ENCODE results near the gene GRK5. TPM values are rescaled to one million over a fixed set of nuclear protein-coding genes. Genes with fewer than 3 reads are reported as not detected.
"Not testable (repeated sequence)": the region's sequence is repeated elsewhere in the genome, so short reads cannot be mapped to it uniquely, and the experiment has no call there.

Gene GRK5
- total RNA-seq, 1 donor from 2014 or later: 26.2 TPM

- no peak for DNase-seq
These were observed 67.2 kb downstream of the GRK5 start for GRCh38 chr10:119274519-119275045.

DNA sequence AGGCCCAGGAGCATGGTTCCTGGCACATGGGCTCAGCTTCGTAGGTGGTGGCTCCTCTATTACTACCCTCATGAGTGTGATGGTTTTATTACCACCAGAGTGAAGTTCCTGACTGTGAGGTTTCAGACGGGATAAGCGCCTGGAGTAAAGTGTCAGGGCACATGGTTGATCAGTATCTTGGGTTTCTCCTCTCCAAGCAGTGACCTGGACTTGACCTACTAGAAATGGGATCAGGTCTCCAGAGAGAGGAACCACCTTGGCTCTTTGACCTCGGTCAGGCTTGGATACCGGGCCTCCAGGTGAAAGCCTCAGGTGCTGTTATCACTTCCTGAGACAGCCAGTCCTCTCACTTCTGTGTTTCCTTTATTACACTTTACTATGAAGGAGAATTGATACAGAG lies 67.7 kb downstream of the GRK5 start:
- no peak for DNase-seq

DNA sequence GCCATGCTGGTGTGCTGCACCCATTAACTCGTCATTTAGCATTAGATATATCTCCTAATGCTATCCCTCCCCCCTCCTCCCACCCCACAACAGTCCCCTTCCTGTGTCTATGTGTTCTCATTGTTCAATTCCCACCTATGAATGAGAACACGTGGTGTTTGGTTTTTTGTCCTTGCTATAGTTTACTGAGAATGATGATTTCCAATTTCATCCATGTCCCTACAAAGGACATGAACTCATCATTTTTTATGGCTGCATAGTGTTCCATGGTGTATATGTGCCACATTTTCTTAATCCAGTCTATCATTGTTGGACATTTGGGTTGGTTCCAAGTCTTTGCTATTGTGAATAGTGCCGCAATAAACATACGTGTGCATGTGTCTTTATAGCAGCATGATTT lies 68.8 kb downstream of the GRK5 start:
- not testable (repeated sequence) for DNase-seq

DNA sequence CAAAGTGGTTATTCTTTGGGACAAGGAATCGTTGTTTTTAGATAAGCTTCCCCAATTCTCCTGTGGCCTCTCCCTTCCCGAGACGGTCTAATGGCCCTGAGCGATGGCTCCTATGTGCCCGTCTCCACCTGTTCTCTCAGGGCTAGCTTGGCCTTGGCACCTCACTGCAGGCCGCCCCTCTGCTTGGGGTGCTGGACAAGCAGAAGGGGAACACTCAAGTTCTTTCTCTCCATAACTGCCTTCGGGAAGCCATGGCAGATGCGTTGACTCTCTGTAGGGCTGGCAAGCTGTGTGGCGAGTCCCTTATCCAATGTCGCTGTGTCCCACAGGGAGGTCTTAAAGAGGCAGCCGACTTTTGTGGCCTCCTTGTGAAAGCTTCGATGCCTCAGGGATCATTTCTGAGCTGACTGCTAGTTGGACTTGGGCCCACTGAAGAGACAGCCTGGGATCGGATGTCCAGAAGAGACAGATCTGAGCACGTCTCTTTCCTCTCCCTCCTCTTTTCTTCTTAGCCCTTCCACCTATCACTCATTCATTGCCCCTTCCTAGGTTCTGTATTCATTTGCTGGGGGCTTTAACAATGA lies 70.8 kb downstream of the GRK5 start:
- DNase-seq: no peak

DNA sequence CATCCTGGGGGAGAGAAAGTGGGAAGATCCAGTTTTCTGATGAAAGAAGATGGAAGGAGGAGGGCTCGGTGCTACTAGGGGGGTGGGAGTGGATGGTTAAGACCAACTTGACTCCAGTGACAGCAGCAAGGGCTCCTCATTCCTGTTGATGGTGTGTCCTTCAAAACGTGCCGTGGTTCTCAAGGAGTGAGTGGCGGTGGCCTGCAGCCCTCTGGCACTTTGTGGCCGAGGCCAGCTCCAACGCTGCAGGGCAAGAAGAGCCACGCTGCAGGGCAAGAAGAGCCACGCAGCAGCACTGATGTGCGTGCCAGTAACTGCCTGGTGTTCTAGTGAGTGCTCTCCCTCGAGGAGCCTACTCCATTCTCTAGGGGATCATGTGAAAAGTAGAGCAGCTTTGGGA lies 72.1 kb downstream of the GRK5 start:
- DNase-seq: no peak

GRCh38 chr10:119281581-119282071 lies 74.3 kb downstream of the GRK5 start:
- peak; percentile 94 for DNase-seq

GRCh38 chr10:119282446-119282845 lies 75.1 kb downstream of the GRK5 start:
- no peak for DNase-seq

DNA sequence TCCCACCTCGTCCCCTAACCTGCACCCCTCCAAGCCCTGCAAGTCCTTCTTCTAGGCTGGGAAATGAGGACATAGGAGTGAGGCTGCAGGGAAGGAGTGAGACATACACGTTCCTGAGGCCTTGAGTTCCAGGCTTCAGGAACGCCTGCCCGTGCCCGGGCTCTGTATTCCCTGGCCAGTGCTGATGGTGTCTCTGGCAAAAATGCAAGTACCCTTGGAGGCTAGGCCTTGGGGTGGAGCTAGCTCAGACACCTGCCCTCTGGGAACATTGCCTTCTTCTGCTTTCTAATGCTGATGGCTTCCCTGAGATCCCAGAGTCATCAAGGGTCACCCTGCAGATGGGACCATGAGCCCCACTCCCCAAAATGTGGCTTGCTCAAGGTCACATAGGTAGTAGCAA lies 76.0 kb downstream of the GRK5 start:
- DNase-seq: no peak

GRCh38 chr10:119283818-119284217 lies 76.4 kb downstream of the GRK5 start:
- no peak for DNase-seq

- no peak for DNase-seq
These were observed 77.3 kb downstream of the GRK5 start for GRCh38 chr10:119284679-119285096.

DNA sequence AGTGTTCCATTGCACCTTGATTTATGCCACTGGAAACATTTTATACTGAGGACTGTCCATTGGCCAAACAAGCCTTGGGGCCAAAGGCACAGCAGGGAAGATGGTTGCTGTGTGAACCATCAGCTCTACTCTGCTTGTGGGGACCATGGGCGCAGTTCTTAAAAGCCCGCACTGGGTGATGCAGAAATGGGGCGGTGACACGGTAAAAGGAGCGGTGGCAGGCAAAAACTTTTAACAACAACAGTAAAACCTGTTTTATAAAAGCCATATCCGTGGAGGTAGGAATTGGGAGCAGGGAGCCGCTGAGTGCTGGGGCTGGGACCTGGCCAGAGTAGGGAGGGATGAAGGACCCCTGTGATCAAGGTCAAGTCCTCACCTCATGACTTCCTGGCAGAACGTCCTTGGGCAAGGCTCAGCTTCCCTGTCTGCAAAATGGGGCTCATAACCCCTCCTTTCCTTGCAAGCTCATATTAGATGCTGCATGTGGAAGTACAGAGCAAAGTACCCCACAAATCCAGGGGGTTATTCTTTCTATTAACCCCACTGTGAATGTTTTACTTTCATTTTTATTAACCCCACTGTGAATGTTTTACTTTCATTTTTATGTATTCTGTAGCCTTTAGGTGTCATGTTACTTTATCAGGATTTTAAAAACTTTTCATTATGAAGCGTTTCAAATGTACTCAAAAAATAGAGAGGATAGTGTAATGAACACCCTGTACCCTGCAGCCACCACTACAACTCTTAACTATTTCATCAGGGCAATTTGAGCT lies 78.3 kb downstream of the GRK5 start:
- no peak for DNase-seq

GRCh38 chr10:119286516-119286915 lies 79.1 kb downstream of the GRK5 start:
- DNase-seq: no peak

DNA sequence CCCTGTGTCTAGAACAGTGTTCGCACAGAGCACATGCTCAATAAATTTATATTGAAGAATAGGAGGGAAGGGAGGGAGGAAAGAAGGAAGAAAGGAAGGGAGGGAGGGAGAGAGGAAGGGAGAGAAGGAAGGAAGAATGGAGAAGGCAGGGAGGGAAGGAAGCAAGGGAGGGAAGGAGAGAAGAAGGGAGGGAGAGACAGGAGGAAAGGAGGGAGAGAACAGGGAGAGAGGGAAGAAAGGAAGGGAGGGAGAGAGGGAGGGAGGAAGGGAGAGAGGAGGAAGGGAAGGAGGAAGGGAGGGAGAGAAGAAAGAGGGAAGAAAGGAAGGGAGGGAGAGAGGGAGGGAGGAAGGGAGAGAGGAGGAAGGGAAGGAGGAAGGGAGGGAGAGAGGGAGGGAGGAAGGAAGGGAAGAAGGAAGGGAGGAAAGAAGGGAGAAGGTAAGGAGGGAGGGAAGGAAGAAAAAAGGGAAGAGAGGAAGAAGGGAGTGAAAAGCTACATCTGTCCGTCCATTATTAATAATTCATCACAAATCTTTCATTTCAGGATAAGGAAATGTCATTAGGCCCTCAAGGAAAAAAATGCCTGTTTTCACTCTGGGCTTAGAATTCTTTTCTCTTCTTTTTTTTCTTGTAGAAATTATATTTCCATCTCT lies 79.7 kb downstream of the GRK5 start:
- DNase-seq: no peak

DNA sequence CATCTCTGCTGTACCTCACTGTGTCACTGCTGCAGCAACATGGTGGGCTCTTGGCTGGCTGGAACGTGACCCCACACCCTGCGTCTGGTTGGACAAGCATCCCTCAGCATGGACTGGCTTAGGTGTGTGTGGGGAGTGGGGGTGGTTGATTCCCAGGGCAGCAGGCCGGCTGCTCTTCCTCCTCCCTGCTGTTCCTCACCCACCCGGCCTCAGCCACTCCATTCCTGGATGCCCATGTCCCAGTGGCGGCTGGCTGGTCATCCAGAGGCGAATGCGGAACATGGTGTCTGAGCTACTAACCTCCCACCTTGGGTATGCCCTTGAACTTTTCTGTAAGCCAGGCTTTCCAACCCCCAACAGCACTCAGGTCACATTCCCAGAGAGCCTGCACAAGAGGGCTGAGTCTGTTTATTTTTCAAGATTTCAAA lies 81.2 kb downstream of the GRK5 start:
- no peak for DNase-seq

DNA sequence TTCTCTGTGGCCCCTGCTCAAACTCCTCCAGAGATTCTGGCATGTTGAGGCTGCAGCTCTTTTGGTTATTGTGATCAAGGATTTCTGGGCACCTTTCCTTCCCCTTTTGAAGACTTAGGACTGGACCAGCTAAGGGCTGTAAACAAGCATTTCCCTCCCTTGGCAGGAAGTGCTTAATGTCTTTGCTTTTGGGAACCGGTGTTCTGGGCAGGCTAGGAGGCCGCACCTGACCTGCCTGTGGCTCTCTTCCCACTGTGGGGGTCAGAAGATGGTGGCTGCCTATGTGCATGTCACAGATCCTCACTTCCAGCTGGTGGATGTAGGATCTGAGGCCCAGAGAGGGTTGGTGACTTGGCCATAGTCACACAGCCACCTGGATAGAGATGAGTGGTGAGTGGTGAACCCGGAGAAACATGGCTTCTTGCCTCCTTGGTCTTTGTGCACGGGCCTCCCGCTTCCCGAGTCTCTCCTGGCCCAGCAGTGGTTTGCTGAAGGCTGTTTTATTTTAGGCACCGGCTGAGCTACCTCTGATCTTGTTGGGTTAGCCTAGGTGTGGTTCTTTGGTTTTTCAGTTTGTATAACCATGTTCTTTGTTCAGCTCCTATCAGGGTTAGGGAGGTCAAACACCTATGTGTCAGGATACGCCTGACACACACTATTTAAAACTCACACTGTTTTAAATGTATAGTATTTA lies 82.0 kb downstream of the GRK5 start:
- DNase-seq: no peak

DNA sequence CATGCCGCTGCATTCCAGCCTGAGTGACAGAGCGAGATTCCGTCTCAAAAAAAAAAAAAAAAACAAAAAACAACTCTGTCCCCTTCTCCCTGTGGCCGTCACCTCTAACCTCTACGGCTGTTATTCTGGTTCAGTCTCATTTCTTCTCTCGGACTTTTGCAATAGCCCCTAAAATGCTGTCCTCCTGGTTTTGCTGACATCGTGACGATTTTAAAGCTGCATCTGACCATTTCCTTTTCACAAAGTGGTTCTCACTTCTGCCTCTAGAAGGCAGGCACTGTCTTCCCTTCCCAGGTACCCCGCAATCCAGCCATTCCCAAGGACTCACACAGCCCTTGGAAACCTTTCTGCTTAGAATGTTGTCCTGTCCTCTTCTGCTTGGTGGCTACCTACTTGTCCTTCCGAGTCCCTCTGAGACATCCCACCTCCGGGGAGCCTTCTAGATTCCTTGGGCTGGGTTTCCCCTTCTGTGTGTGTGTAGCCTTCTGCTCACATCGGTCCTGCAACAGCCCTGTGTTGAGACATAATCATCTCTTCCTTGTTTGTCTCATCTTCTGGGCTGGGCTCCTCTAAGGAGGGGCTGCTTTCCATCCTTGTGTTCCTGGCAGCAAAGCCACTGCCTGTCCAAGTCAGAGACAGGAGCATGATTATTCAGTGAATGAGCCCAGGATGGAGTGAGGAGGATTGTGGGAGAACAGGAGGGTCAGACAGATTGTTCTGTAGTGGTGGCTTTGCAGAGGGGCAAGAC lies 83.1 kb downstream of the GRK5 start:
- no peak for DNase-seq

DNA sequence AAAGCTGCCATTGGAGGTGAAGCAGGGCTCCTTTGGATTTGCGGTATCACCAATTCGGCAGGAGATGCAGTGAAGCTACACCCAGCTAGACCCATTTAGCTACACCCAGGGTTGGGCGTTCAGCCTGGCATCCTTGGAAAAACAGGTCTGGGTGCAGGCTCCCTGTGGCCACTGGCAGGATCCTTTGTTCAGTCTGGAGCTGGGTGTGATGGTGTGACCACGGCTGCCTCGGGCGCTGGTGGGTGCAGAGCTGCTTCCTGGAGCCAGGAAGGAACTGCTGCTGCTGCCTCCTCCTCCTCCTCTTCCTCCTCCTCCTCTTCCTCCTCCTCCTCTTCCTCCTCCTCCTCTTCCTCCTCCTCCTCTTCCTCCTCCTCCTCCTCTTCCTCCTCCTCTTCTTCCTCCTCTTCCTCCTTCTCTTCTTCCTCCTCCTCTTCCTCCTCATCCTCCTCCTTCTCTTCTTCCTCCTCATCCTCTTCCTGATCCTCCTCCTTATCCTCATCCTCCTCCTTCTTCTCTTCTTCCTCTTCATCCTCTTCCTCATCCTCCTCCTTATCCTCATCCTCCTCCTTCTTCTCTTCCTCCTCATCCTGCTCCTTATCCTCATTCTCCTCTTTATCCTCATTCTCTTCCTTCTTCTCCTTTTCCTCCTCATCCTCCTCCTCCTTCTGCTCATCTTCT lies 84.0 kb downstream of the GRK5 start:
- DNase-seq: no peak

DNA sequence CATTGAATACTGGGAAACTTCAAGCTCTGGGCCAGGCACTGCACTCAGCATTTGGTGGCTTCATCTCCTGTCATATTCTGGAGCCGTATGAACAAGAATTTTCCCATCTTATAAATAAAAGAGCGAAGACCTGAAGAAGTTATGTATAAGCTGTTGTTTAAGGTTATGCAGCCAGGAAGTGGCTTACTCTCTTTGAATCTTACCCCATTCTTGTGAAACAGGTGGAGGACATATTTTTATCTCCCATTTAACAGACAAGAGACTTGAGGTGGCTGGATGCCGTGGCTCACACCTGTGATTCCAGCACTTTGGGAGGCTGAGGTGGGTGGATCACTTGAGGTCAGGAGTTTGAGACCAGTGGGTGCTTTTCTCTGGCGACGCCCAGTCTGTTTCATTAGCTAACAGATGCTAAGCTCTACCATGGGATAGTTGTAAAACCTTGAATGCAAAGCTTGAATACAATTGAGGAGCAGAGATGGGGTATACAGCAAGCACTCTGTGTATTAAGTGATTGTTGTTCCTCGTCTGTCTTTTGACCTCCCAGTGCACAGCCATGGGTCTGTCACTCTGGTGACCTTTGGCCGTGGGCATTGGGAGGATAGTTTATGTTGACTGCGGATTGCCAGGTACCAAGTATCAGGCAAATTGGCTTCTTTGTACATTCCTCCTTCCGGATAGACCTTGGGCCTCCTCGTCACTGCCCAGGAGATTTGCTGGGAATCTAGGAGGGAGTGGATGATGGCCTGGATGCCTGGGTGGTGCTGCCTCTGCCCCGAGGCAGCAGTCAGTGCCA lies 85.8 kb downstream of the GRK5 start:
- DNase-seq: no peak

GRCh38 chr10:119296703-119297102 lies 89.3 kb downstream of the GRK5 start:
- DNase-seq: no peak

Measured in tongue (tissue), 2 donors.